ENCODE measurements around the gene CRACR2B.

GRCh38 chr11:850775-851763, 23.4 kb downstream of the CRACR2B start:
- TF ChIP-seq, protein P1, sequence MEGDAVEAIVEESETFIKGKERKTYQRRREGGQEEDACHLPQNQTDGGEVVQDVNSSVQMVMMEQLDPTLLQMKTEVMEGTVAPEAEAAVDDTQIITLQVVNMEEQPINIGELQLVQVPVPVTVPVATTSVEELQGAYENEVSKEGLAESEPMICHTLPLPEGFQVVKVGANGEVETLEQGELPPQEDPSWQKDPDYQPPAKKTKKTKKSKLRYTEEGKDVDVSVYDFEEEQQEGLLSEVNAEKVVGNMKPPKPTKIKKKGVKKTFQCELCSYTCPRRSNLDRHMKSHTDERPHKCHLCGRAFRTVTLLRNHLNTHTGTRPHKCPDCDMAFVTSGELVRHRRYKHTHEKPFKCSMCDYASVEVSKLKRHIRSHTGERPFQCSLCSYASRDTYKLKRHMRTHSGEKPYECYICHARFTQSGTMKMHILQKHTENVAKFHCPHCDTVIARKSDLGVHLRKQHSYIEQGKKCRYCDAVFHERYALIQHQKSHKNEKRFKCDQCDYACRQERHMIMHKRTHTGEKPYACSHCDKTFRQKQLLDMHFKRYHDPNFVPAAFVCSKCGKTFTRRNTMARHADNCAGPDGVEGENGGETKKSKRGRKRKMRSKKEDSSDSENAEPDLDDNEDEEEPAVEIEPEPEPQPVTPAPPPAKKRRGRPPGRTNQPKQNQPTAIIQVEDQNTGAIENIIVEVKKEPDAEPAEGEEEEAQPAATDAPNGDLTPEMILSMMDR (IDR thresholded peaks at IDR 0.05) = no peak
- TF ChIP-seq POLR2A (IDR thresholded peaks at IDR 0.05) (no peak), POLR2AphosphoS5 (IDR thresholded peaks at IDR 0.05) (no peak)

Data from upper lobe of left lung (tissue), 4 donors.